Activated CD4-positive, alpha-beta T cell treated with anti-CD3 and anti-CD28 coated beads, Interleukin-2, Interleukin-4, amounts not matched to agents 100 ng/mL and 50 ng/mL, durations not matched to agents 16 hours and 8 hours (primary cell): ENCODE measurements around the gene ONECUT3.

Experiments
- DNase-seq: peaks from one replicate; pipeline ENCODE4 v3.0.0-alpha.2; 2020; ENCODE audit warnings: low spot score

ONECUT3 gene

GRCh38 chr19:1814833-1815604 is 61.7 kb downstream of the ONECUT3 start:
- DNase-seq: no peak

- DNase-seq: no peak
These were observed 62.6 kb downstream of the ONECUT3 start for GRCh38 chr19:1815605-1816529.

GRCh38 chr19:1816530-1817298 is 63.4 kb downstream of the ONECUT3 start:
- DNase-seq: no peak

- DNase-seq: no peak
These were observed 64.4 kb downstream of the ONECUT3 start for GRCh38 chr19:1817553-1818179.

- no peak for DNase-seq
These were observed 65.4 kb downstream of the ONECUT3 start for GRCh38 chr19:1818549-1819195.

- DNase-seq: no peak
These were observed 66.3 kb downstream of the ONECUT3 start for GRCh38 chr19:1819341-1820255.

- DNase-seq: no peak
These were observed 68.9 kb downstream of the ONECUT3 start for GRCh38 chr19:1822210-1822609.

- no peak for DNase-seq
These were observed 69.7 kb downstream of the ONECUT3 start for GRCh38 chr19:1823020-1823419.

GRCh38 chr19:1823539-1824251 is 70.4 kb downstream of the ONECUT3 start:
- no peak for DNase-seq

- no peak for DNase-seq
These were observed 70.9 kb downstream of the ONECUT3 start for GRCh38 chr19:1824252-1824622.

- peak; percentile 80 for DNase-seq
These were observed 72.7 kb downstream of the ONECUT3 start for GRCh38 chr19:1825909-1826556.

GRCh38 chr19:1826557-1827521 is 73.5 kb downstream of the ONECUT3 start:
- no peak for DNase-seq

GRCh38 chr19:1827566-1828278 is 74.4 kb downstream of the ONECUT3 start:
- no peak for DNase-seq

- no peak for DNase-seq
These were observed 75.3 kb downstream of the ONECUT3 start for GRCh38 chr19:1828279-1829238.

- no peak for DNase-seq
These were observed 76.7 kb downstream of the ONECUT3 start for GRCh38 chr19:1829958-1830357.

- DNase-seq: no peak
These were observed 77.3 kb downstream of the ONECUT3 start for GRCh38 chr19:1830568-1830967.
